ENCODE measurements around the gene ZNF618.

GRCh38 chr9:113948891-113949570 is 72.9 kb downstream of the ZNF618 start:
- TF ChIP-seq CTCF (conservative IDR thresholded peaks at IDR 0.05 in 1 of 2, IDR thresholded peaks at IDR 0.05 in 1 of 2; ENCODE audit: extremely low read depth in 1 of 2, insufficient read depth in 1 of 2, low read depth in 1 of 2, low read length in 2 of 2) (no peak), EZH2 (IDR thresholded peaks at IDR 0.05; ENCODE audit: borderline replicate concordance, low read length) (no peak)

Measured in mammary epithelial cell (primary cell).